K562 (cell line): ENCODE measurements around the gene KPNB1. TPM values are rescaled to one million over a fixed set of nuclear protein-coding genes. Genes with fewer than 3 reads are reported as not detected.

Experiments used
- ATF1 ChIP-seq, 2 experiments: fragments of 450-650 bp in 1 of 2; IDR thresholded peaks; 2 replicates each; pipeline ENCODE4 v1.6.1; 2016; ENCODE audit warnings: missing compliant biosample characterization in 1 of 2, missing genetic modification characterization in 1 of 2
- CBX5 ChIP-seq: IDR thresholded peaks from 2 replicates; pipeline ENCODE4 v1.6.1; 2014; ENCODE audit warnings: low read depth, borderline replicate concordance
- CREB1 ChIP-seq, 2 experiments: sonication (generic) in 1 of 2; formaldehyde crosslinking in 1 of 2; IDR thresholded peaks; 2 replicates each; pipeline versions ENCODE4 v1.6.1 to v1.8.0; 2012 to 2022; ENCODE audit warnings: inconsistent platforms in 1 of 2, mild to moderate bottlenecking in 1 of 2, missing genetic modification reagents in 1 of 2, moderate library complexity in 1 of 2
- DNMT1 ChIP-seq: fragments of 450-650 bp; IDR thresholded peaks from 2 replicates; pipeline ENCODE4 v1.6.1; 2016; ENCODE audit warnings: antibody characterized with exemption, mild to moderate bottlenecking
- FOXA3 ChIP-seq, 2 experiments: fragments of 450-650 bp in 1 of 2; sonication (generic) in 1 of 2; formaldehyde crosslinking; IDR thresholded peaks in 1 of 2; conservative IDR thresholded peaks in 1 of 2; 2 replicates each; pipeline versions ENCODE4 v1.4.0 to v1.8.0; 2020 to 2022; ENCODE audit warnings: mild to moderate bottlenecking in 2 of 2, missing genetic modification reagents in 1 of 2
- HEY1 ChIP-seq: fragments of 250-450 bp; sonication (Bioruptor Pico); IDR thresholded peaks from 2 replicates; pipeline ENCODE4 v1.5.0; 2020; ENCODE audit warnings: mild to moderate bottlenecking, moderate library complexity, borderline replicate concordance
- HLTF ChIP-seq: fragments of 450-650 bp; IDR thresholded peaks from 2 replicates; pipeline ENCODE4 v1.6.1; 2016
- KLF16 ChIP-seq: IDR thresholded peaks from 2 replicates; pipeline ENCODE4 v1.6.1; 2016; ENCODE audit warnings: antibody characterized with exemption
- NFRKB ChIP-seq: fragments of 450-650 bp; IDR thresholded peaks from 2 replicates; pipeline ENCODE4 v1.6.1; 2016; ENCODE audit warnings: low read depth
- SMARCA5 ChIP-seq: fragments of 450-650 bp; IDR thresholded peaks from 2 replicates; pipeline ENCODE4 v1.6.1; 2016
- TCF3 ChIP-seq: sonication (generic); formaldehyde crosslinking; IDR thresholded peaks from 2 replicates; pipeline ENCODE4 v1.4.0; 2020; ENCODE audit warnings: mild to moderate bottlenecking, missing genetic modification reagents
- ZFP30 ChIP-seq: fragments of 250-450 bp; sonication (Bioruptor Pico); IDR thresholded peaks from 2 replicates; pipeline ENCODE4 v1.8.0; 2022; ENCODE audit warnings: moderate library complexity, mild to moderate bottlenecking, inconsistent platforms, borderline replicate concordance
- ZNF445 ChIP-seq: fragments of 250-450 bp; sonication (Bioruptor Pico); IDR thresholded peaks from 2 replicates; pipeline ENCODE4 v1.4.0; 2020; ENCODE audit warnings: low read depth, mild to moderate bottlenecking, moderate library complexity
- ZNF586 ChIP-seq: fragments of 450-650 bp; formaldehyde crosslinking; conservative IDR thresholded peaks from 2 replicates; pipeline ENCODE4 v1.4.0; 2020; ENCODE audit warnings: mild to moderate bottlenecking, moderate library complexity
- ZNF644 ChIP-seq: fragments of 200-800 bp; sonication (Bioruptor generic); IDR thresholded peaks from 2 replicates; pipeline ENCODE4 v1.6.1; 2016; ENCODE audit warnings: low read depth, missing genetic modification characterization, missing compliant biosample characterization
- ZNF780A ChIP-seq: fragments of 250-450 bp; sonication (Bioruptor Pico); IDR thresholded peaks from 2 replicates; pipeline ENCODE4 v1.5.0; 2021; ENCODE audit warnings: mild to moderate bottlenecking
- polyA plus RNA-seq, 8 experiments: library from polyadenylated mRNA; depleted of rRNA in 4 of 8; stranded (reverse) in 5 of 8; unstranded in 3 of 8; fragments of >200 nt; fragmentation: Nextera tagmentation in 2 of 8; fragmentation: Illumina TruSeq in 1 of 8; extraction: Ambion mirVana in 2 of 8; extraction: Trizol in 1 of 8; gene quantifications; 2 replicates each; pipeline versions ENCODE4 v1.2.1 to v1.2.3, GENCODE V29; 2011 to 2014; ENCODE audit warnings: inconsistent platforms in 1 of 8, missing spikeins in 1 of 8
- total RNA-seq, 7 experiments: library from RNA; depleted of rRNA in 6 of 7; stranded (reverse); fragments of >200 nt in 6 of 7; fragmentation: Illumina TruSeq in 2 of 7; extraction: Trizol in 2 of 7; gene quantifications; 2 replicates each; pipeline versions ENCODE4 v1.2.1 to v1.2.3, GENCODE V29; 2011 to 2021; ENCODE audit warnings: low replicate concordance in 1 of 7
- TF ChIP-seq, protein P1 (sequence below), 2 experiments: IDR thresholded peaks; 2 replicates each; pipeline ENCODE4 v1.6.1; 2011; ENCODE audit warnings: borderline replicate concordance in 1 of 2, control low read depth in 1 of 2, low read depth in 1 of 2, low read length in 1 of 2, mild to moderate bottlenecking in 1 of 2, mixed read lengths in 1 of 2, moderate library complexity in 1 of 2; ENCODE audit not compliant: insufficient read depth in 1 of 2, insufficient read length in 1 of 2, poor library complexity in 1 of 2, severe bottlenecking in 1 of 2; ENCODE audit errors: extremely low read depth in 1 of 2
- TF ChIP-seq, protein P2 (sequence below): fragments of 450-650 bp; IDR thresholded peaks from 2 replicates; pipeline ENCODE4 v1.6.1; 2018; ENCODE audit warnings: mild to moderate bottlenecking, low read depth; ENCODE audit not compliant: partially characterized antibody
- TF ChIP-seq, protein P3 (sequence below): sonication (generic); formaldehyde crosslinking; IDR thresholded peaks from 2 replicates; pipeline ENCODE4 v1.9.0; 2022; ENCODE audit warnings: mild to moderate bottlenecking, missing genetic modification reagents
- TF ChIP-seq, protein P4 (sequence below): fragments of 250-450 bp; sonication (Bioruptor Pico); IDR thresholded peaks from 2 replicates; pipeline ENCODE4 v1.4.0; 2020; ENCODE audit warnings: mild to moderate bottlenecking
- TF ChIP-seq, protein P5 (sequence below): fragments of 250-450 bp; sonication (Bioruptor Pico); IDR thresholded peaks from 2 replicates; pipeline ENCODE4 v1.4.0; 2020

KPNB1 gene
- total and polyA plus RNA-seq, 9 of the 15 experiments (the other 6 are each of a cell fraction or from before 2014, with no cell fraction given), result 154 to 622 (median 354) TPM

DNA sequence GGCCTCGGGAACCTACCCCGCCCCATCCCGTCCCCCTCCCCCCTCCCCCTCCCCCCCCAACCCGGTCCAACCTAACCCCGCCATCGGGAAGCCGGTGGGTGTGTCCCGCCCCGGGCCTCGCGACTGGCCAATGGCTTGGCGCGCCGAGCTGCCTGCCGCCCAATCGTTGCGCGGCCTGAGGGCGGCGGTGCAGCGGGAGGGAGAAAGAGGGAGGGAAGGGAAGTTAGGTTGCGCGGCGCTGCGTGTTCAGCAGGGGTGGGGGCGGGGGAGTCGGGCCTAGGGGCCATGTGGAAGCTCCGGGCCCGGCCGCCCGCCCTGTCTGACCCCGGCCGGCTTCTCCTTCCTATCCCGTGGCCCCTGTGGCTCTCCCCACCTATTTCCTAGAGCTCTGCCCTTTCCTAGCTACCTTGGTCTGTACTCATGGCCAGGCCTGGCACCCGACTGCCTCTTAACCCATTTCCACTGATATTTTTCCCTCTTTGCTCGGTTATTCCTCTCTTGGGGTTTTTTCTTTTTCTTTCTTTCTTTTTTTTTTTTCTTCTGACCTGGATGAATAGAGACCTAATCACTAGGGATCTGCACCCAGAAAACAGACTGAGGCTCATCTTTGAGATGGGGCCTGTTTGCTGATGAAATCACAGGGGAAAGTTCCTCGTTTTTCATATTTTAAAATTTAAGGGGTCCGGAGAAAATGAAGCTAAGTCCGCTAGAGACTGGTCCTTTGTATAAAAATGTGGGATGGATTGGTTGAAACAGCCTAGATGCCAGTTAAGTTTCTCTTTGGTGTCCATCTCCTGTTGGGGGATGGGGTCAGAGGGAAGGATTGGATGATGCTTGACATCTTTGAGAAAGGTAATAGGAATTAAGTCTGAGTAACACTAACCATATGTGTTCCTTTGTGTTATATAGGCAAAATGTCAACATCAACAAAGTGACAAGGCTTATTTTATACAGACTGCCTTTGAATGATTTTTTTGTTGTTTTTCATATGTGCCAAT, 1.1 kb downstream of the KPNB1 start (continued):
- TF ChIP-seq ZNF644 (tag) (no peak), KLF16 (no peak), DNMT1 (no peak), TCF3 (CRISPR knock-in tag) (no peak), HLTF (peak; percentile 21; the same call in 1 of the 2 replicates), CREB1 (IDR thresholded peaks at IDR 0.05) (peak; percentile 57), CREB1 (CRISPR knock-in tag; IDR thresholded peaks at IDR 0.05) (peak; percentile 47), NFRKB (no peak; the same call in none of the 2 replicates), CBX5 (no peak), ZNF586 (no peak), ZNF445 (no peak), SMARCA5 (no peak), FOXA3 (CRISPR knock-in tag; conservative IDR thresholded peaks at IDR 0.05 in 1 of 2, IDR thresholded peaks at IDR 0.05 in 1 of 2) (no peak), ATF1 (CRISPR knock-in tag; IDR thresholded peaks at IDR 0.05) (no peak), ATF1 (tag; IDR thresholded peaks at IDR 0.05) (peak; percentile 69), HEY1 (CRISPR knock-in tag) (no peak), ZFP30 (CRISPR knock-in tag) (no peak), ZNF780A (no peak)
- TF ChIP-seq, protein P1, sequence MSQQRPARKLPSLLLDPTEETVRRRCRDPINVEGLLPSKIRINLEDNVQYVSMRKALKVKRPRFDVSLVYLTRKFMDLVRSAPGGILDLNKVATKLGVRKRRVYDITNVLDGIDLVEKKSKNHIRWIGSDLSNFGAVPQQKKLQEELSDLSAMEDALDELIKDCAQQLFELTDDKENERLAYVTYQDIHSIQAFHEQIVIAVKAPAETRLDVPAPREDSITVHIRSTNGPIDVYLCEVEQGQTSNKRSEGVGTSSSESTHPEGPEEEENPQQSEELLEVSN (IDR thresholded peaks at IDR 0.05; ENCODE audit: borderline replicate concordance in 1 of 2, extremely low read depth in 1 of 2, insufficient read depth in 1 of 2, insufficient read length in 1 of 2, low read depth in 1 of 2, low read length in 1 of 2, poor library complexity in 1 of 2, severe bottlenecking in 1 of 2), result peak in 1 of 2 experiments; percentile 52
- TF ChIP-seq, protein P2, sequence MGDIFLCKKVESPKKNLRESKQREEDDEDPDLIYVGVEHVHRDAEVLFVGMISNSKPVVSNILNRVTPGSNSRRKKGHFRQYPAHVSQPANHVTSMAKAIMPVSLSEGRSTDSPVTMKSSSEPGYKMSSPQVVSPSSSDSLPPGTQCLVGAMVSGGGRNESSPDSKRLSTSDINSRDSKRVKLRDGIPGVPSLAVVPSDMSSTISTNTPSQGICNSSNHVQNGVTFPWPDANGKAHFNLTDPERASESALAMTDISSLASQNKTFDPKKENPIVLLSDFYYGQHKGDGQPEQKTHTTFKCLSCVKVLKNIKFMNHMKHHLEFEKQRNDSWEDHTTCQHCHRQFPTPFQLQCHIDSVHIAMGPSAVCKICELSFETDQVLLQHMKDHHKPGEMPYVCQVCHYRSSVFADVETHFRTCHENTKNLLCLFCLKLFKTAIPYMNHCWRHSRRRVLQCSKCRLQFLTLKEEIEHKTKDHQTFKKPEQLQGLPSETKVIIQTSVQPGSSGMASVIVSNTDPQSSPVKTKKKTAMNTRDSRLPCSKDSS, result no peak
- TF ChIP-seq, protein P3, sequence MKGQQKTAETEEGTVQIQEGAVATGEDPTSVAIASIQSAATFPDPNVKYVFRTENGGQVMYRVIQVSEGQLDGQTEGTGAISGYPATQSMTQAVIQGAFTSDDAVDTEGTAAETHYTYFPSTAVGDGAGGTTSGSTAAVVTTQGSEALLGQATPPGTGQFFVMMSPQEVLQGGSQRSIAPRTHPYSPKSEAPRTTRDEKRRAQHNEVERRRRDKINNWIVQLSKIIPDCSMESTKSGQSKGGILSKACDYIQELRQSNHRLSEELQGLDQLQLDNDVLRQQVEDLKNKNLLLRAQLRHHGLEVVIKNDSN (CRISPR knock-in tag), result no peak
- TF ChIP-seq, protein P4, sequence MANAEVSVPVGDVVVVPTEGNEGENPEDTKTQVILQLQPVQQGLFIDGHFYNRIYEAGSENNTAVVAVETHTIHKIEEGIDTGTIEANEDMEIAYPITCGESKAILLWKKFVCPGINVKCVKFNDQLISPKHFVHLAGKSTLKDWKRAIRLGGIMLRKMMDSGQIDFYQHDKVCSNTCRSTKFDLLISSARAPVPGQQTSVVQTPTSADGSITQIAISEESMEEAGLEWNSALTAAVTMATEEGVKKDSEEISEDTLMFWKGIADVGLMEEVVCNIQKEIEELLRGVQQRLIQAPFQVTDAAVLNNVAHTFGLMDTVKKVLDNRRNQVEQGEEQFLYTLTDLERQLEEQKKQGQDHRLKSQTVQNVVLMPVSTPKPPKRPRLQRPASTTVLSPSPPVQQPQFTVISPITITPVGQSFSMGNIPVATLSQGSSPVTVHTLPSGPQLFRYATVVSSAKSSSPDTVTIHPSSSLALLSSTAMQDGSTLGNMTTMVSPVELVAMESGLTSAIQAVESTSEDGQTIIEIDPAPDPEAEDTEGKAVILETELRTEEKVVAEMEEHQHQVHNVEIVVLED (CRISPR knock-in tag), result 0 out of 2 replicates have a peak, but pooled peaks have one; percentile 18
- TF ChIP-seq, protein P5, sequence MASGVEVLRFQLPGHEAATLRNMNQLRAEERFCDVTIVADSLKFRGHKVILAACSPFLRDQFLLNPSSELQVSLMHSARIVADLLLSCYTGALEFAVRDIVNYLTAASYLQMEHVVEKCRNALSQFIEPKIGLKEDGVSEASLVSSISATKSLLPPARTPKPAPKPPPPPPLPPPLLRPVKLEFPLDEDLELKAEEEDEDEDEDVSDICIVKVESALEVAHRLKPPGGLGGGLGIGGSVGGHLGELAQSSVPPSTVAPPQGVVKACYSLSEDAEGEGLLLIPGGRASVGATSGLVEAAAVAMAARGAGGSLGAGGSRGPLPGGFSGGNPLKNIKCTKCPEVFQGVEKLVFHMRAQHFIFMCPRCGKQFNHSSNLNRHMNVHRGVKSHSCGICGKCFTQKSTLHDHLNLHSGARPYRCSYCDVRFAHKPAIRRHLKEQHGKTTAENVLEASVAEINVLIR (CRISPR knock-in tag), result no peak
